WTC11 (cell line): Measurements from ENCODE around the gene DCXR.

Experiments
- FOXJ3 ChIP-seq: sonication (generic); formaldehyde crosslinking; IDR thresholded peaks from 2 replicates; pipeline ENCODE4 v1.9.0; 2021; ENCODE audit warnings: missing genetic modification reagents, mild to moderate bottlenecking, borderline replicate concordance
- FOXP1 ChIP-seq: sonication (generic); formaldehyde crosslinking; IDR thresholded peaks from 2 replicates; pipeline ENCODE4 v1.8.0; 2022; ENCODE audit warnings: missing genetic modification reagents, mild to moderate bottlenecking, moderate library complexity, borderline replicate concordance
- JUN ChIP-seq: sonication (generic); formaldehyde crosslinking; IDR thresholded peaks from 2 replicates; pipeline ENCODE4 v1.8.0; 2023; ENCODE audit warnings: mild to moderate bottlenecking, missing genetic modification reagents
- NR2C2 ChIP-seq: sonication (generic); formaldehyde crosslinking; IDR thresholded peaks from 2 replicates; pipeline ENCODE4 v1.8.0; 2022; ENCODE audit warnings: mild to moderate bottlenecking, missing genetic modification reagents
- SOX15 ChIP-seq: fragments of 250-450 bp; sonication (Bioruptor Pico); IDR thresholded peaks from 2 replicates; pipeline ENCODE4 v1.9.0; 2021; ENCODE audit warnings: mild to moderate bottlenecking
- SP1 ChIP-seq: sonication (generic); formaldehyde crosslinking; conservative IDR thresholded peaks from 2 replicates; pipeline ENCODE4 v1.8.1; 2022; ENCODE audit warnings: missing genetic modification reagents
- TCF7 ChIP-seq: sonication (generic); formaldehyde crosslinking; IDR thresholded peaks from 2 replicates; pipeline ENCODE4 v1.8.0; 2022; ENCODE audit warnings: mild to moderate bottlenecking, low read depth, missing genetic modification reagents, moderate library complexity
- ZNF232 ChIP-seq: sonication (generic); formaldehyde crosslinking; IDR thresholded peaks from 2 replicates; pipeline ENCODE4 v1.8.0; 2022; ENCODE audit warnings: mild to moderate bottlenecking, missing genetic modification reagents
- TF ChIP-seq, protein P1 (sequence below): fragments of 200-600 bp; IDR thresholded peaks from 2 replicates; pipeline ENCODE4 v1.8.0; 2022; ENCODE audit warnings: antibody characterized with exemption
- TF ChIP-seq, protein P2 (sequence below): sonication (generic); formaldehyde crosslinking; IDR thresholded peaks from 2 replicates; pipeline ENCODE4 v1.8.0; 2022; ENCODE audit warnings: mild to moderate bottlenecking, missing genetic modification reagents
- TF ChIP-seq, protein P3 (sequence below): sonication (generic); formaldehyde crosslinking; IDR thresholded peaks from 2 replicates; pipeline ENCODE4 v1.8.0; 2022; ENCODE audit warnings: mild to moderate bottlenecking, missing genetic modification reagents
- TF ChIP-seq, protein P4 (sequence below): sonication (generic); formaldehyde crosslinking; IDR thresholded peaks from 2 replicates; pipeline ENCODE4 v1.8.1; 2023; ENCODE audit warnings: mild to moderate bottlenecking, missing genetic modification reagents

DNA sequence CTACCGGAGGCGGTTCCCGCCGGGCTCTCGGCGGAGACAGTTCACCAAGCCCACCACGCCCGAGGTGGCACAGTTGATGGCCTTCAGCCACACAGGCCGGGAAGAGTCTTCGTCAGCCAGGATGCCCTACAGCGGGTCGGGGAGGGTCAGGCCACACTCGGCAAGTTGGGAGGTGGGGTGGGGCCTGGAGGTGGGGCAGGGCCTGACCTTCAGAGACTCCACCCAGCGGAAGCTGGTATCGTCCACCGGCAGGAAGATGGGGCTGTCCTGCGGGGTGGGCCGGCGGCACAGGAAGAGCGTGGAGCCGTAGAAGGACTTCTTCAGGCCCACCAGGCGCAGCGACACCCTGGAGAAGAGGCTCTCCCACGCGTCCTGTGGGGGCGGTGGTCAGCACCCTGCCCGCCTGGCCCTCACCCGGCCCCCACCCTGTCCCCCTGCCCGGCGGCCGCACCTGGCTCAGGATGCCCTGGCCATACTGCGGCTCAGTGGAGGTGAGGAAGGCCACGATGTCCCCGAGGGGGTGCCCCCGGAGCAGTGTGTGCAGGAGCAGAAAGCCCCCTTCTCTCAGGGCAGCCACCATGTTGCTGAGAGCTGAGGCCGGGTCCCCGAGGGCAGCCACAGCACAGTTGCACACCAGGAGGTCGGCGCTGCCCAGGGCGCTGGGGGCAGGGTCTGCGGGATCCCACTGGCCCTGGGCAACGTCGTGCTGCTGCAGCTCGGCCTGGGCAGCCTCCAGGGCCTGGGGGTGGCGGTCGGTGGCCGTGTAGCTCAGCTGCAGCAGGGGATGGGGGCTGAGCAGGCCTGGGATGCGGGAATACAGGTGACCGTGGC lies 47.7 kb upstream of the DCXR start:
- TF ChIP-seq, protein P1, sequence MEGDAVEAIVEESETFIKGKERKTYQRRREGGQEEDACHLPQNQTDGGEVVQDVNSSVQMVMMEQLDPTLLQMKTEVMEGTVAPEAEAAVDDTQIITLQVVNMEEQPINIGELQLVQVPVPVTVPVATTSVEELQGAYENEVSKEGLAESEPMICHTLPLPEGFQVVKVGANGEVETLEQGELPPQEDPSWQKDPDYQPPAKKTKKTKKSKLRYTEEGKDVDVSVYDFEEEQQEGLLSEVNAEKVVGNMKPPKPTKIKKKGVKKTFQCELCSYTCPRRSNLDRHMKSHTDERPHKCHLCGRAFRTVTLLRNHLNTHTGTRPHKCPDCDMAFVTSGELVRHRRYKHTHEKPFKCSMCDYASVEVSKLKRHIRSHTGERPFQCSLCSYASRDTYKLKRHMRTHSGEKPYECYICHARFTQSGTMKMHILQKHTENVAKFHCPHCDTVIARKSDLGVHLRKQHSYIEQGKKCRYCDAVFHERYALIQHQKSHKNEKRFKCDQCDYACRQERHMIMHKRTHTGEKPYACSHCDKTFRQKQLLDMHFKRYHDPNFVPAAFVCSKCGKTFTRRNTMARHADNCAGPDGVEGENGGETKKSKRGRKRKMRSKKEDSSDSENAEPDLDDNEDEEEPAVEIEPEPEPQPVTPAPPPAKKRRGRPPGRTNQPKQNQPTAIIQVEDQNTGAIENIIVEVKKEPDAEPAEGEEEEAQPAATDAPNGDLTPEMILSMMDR: no peak
- TF ChIP-seq SP1 (CRISPR knock-in tag) (no peak), FOXJ3 (CRISPR knock-in tag) (no peak), SOX15 (CRISPR knock-in tag) (no peak), NR2C2 (no peak), TCF7 (CRISPR knock-in tag) (no peak), ZNF232 (CRISPR knock-in tag) (no peak), JUN (CRISPR knock-in tag) (no peak), FOXP1 (CRISPR knock-in tag) (no peak)
- TF ChIP-seq, protein P2, sequence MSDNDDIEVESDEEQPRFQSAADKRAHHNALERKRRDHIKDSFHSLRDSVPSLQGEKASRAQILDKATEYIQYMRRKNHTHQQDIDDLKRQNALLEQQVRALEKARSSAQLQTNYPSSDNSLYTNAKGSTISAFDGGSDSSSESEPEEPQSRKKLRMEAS (CRISPR knock-in tag): no peak
- TF ChIP-seq, protein P3, sequence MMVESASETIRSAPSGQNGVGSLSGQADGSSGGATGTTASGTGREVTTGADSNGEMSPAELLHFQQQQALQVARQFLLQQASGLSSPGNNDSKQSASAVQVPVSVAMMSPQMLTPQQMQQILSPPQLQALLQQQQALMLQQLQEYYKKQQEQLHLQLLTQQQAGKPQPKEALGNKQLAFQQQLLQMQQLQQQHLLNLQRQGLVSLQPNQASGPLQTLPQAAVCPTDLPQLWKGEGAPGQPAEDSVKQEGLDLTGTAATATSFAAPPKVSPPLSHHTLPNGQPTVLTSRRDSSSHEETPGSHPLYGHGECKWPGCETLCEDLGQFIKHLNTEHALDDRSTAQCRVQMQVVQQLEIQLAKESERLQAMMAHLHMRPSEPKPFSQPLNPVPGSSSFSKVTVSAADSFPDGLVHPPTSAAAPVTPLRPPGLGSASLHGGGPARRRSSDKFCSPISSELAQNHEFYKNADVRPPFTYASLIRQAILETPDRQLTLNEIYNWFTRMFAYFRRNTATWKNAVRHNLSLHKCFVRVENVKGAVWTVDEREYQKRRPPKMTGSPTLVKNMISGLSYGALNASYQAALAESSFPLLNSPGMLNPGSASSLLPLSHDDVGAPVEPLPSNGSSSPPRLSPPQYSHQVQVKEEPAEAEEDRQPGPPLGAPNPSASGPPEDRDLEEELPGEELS: no peak
- TF ChIP-seq, protein P4, sequence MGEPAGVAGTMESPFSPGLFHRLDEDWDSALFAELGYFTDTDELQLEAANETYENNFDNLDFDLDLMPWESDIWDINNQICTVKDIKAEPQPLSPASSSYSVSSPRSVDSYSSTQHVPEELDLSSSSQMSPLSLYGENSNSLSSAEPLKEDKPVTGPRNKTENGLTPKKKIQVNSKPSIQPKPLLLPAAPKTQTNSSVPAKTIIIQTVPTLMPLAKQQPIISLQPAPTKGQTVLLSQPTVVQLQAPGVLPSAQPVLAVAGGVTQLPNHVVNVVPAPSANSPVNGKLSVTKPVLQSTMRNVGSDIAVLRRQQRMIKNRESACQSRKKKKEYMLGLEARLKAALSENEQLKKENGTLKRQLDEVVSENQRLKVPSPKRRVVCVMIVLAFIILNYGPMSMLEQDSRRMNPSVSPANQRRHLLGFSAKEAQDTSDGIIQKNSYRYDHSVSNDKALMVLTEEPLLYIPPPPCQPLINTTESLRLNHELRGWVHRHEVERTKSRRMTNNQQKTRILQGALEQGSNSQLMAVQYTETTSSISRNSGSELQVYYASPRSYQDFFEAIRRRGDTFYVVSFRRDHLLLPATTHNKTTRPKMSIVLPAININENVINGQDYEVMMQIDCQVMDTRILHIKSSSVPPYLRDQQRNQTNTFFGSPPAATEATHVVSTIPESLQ: no peak
